ENCODE results near the gene TRIM5. TPM values are rescaled to one million over a fixed set of nuclear protein-coding genes. Genes with fewer than 3 reads are reported as not detected.

TRIM5 gene, protein sequence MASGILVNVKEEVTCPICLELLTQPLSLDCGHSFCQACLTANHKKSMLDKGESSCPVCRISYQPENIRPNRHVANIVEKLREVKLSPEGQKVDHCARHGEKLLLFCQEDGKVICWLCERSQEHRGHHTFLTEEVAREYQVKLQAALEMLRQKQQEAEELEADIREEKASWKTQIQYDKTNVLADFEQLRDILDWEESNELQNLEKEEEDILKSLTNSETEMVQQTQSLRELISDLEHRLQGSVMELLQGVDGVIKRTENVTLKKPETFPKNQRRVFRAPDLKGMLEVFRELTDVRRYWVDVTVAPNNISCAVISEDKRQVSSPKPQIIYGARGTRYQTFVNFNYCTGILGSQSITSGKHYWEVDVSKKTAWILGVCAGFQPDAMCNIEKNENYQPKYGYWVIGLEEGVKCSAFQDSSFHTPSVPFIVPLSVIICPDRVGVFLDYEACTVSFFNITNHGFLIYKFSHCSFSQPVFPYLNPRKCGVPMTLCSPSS
- total RNA-seq (2022; extraction: Qiagen RNA extraction): 8.6 to 10.0 TPM (median 9.2 TPM) in 5 replicates

DNA sequence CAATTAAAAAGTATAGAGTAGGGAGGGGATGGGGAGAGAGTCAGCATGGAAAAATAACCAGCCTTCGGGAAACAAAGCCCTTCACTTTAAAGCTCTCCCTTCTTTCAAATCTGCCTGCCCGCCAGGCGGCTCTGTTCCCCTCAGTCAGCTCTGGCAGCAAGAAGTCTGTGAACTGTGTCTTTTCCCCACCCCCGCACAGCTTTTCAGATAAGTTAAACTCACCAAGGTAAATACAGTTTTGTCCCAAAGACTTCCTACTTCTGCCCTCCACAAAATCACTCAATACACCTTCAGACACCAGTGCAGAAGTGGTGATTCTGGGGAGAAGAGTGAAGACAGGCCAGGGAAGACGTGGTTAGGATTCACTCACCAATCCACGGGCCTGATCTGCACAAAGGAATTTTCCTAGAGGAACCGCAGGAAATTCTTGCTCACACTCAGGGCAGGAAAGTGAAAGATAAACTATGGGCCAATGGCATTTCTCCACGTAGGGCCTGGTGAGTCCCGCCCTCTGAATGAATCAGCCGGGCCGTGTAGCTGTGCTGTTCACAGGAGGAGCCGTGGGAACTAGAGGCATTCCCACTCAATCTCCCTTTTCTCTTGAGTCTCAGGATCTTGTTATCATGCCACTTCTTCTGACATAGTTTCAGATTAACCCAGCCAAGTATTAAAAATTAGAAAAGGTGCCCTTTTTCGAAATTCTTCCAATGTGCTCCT lies at the start of gene TRIM5:
TRIM5 (minus strand) TSS at position 429 of the 717 bp plus-strand sequence. CDS start 4,897 bp downstream, outside the sequence.

DNA sequence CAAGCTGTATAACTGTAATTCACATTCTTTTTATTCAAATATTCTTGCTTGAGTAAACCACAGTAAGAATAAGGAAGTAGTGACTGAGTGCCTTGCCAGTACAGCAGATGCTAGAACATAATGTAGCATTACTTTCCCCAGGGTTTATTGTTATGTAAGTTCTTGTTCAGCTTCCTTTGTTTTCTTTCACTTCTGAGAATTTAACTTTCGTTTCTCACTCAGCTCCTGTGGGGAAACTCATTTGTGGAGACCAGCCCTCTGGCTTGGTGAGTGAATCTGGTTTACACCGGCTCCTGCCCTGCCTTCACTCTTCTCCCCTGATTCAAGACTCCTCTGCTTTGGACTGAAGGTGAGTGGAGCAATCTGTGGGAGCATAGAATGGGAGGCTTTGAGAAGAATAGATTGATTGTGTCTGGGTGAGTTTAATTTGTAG lies 4.7 kb upstream of the TRIM5 start, which contains the start of gene TRIM22:
TRIM22 (plus strand) TSS at position 240 of the 433 bp plus-strand sequence. CDS start 6,443 bp downstream, outside the sequence.

DNA sequence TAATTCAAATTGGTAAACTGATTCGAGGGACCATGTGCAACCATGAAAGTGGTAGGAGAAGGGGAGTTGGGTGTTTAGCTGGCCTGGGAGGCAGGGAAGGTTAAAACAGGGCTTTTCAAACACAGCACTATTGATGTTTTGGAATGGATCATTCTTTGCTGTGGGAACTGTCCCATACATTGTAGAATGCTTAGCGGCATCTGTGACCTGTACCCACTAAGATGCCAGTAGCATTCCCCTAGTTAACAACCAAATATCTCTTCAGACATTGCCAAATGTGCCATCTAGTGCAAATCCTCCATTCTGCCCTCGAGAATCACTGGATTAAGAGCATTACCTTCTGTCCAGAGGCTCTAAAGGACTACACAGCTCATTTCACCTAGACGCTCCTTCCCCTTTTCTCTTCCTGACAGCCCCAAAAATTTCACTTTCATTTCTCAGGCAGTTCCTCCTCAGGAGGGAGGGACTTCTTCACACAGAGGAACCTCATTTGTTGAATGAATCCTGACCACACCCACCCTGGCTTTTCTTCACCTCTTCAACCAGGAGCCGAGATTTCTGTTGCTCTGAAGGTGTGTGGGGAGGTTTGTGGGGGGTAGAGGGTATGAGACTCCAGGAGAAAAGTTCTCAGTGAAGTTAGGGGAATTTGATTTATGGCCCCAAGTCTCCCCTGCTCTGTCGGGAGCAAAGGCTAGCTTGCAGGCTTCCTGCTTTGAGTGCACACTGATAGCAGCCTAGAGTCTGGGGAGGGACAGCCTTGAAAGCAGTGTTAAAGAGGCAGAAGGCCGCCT lies 60.2 kb downstream of the TRIM5 start, which contains the start of gene TRIM34:
TRIM34 (plus strand) TSS at position 513 of the 791 bp plus-strand sequence. CDS start 7,331 bp downstream, outside the sequence.

Other genes with a start within 250 kb of the TRIM5 start
- not detected in 5 replicates for gene OR51I1, start 243.6 kb downstream of the TRIM5 start, total RNA-seq (2022; extraction: Qiagen RNA extraction)
- gene OR51I2, start 235.8 kb downstream of the TRIM5 start, total RNA-seq (2022; extraction: Qiagen RNA extraction): not detected in 5 replicates
- not detected in 5 replicates for gene OR52D1, start 196.4 kb downstream of the TRIM5 start, total RNA-seq (2022; extraction: Qiagen RNA extraction)
- not detected in 5 replicates for gene UBQLN3, start 175.1 kb downstream of the TRIM5 start, total RNA-seq (2022; extraction: Qiagen RNA extraction)
- gene UBQLNL, start 168.4 kb downstream of the TRIM5 start, total RNA-seq (2022; extraction: Qiagen RNA extraction): 0.05 TPM in 1 of 5 replicates, not detected in the others
- gene OR52H1, start 136.5 kb downstream of the TRIM5 start, total RNA-seq (2022; extraction: Qiagen RNA extraction): not detected in 5 replicates
- gene OR52B6, start 104.2 kb downstream of the TRIM5 start, total RNA-seq (2022; extraction: Qiagen RNA extraction): not detected in 5 replicates
- gene TRIM6, start 88.4 kb downstream of the TRIM5 start, total RNA-seq (2022; extraction: Qiagen RNA extraction): 6.7 to 8.4 TPM (median 7.5 TPM) in 5 replicates
- 2.6 to 2.9 TPM (median 2.7 TPM) in 5 replicates for gene TRIM34, start 60.1 kb downstream of the TRIM5 start, total RNA-seq (2022; extraction: Qiagen RNA extraction)
- gene TRIM22, start 4.7 kb upstream of the TRIM5 start, total RNA-seq (2022; extraction: Qiagen RNA extraction): 0.73 to 1.5 TPM (median 0.84 TPM) in 5 replicates
- gene OR56B1, start 51.4 kb upstream of the TRIM5 start, total RNA-seq (2022; extraction: Qiagen RNA extraction): not detected in 5 replicates
- not detected in 5 replicates for gene OR52N4, start 69.2 kb upstream of the TRIM5 start, total RNA-seq (2022; extraction: Qiagen RNA extraction)
- not detected in 5 replicates for gene OR52N5, start 98.3 kb upstream of the TRIM5 start, total RNA-seq (2022; extraction: Qiagen RNA extraction)
- gene OR52N1, start 106.2 kb upstream of the TRIM5 start, total RNA-seq (2022; extraction: Qiagen RNA extraction): not detected in 5 replicates
- not detected in 5 replicates for gene OR52N2, start 123.8 kb upstream of the TRIM5 start, total RNA-seq (2022; extraction: Qiagen RNA extraction)
- gene OR52E6, start 156.8 kb upstream of the TRIM5 start, total RNA-seq (2022; extraction: Qiagen RNA extraction): not detected in 5 replicates
- gene OR52E8, start 172.6 kb upstream of the TRIM5 start, total RNA-seq (2022; extraction: Qiagen RNA extraction): not detected in 5 replicates
- gene OR52E4, start 195.6 kb upstream of the TRIM5 start, total RNA-seq (2022; extraction: Qiagen RNA extraction): not detected in 5 replicates
- not detected in 5 replicates for gene OR52E5, start 208.1 kb upstream of the TRIM5 start, total RNA-seq (2022; extraction: Qiagen RNA extraction)

Measured in A549 treated with dexamethasone at 1 μM for 4 hours (cell line).